NOMO-1 treated with dmso at 0.1 percent for 144 hours (cell line): ENCODE data around the gene C19orf73.
A peak's percentile ranks its signal among the peaks of the same experiment; 100 is the strongest.
"Not testable (repeated sequence)": the region's sequence is repeated elsewhere in the genome, so short reads cannot be mapped to it uniquely, and the experiment has no call there.

Experiments used
- DNase-seq: peaks from one replicate; lab custom pipeline; 2025; ENCODE audit not compliant: unreplicated experiment; lab: John Stamatoyannopoulos, UW

Gene C19orf73

DNA sequence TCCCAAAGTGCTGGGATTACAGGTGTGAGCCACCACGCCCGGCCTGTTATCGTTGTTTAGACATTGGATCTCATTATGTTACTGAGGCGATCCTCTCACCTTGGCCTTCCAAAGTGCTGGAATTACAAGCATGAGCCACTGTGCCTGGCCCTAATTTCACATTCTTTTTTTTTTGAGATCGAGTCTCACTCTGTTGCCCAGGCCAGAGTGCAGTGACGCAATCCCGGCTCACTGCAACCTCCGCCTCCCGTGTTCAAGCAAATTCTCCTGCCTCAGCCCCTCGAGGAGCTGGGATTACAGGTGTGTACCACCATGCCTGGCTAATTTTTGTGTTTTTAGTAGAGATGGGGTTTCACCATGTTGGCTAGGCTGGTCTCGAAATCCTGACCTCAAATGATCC lies 4.3 kb upstream of the C19orf73 start:
- not testable (repeated sequence) for DNase-seq

DNA sequence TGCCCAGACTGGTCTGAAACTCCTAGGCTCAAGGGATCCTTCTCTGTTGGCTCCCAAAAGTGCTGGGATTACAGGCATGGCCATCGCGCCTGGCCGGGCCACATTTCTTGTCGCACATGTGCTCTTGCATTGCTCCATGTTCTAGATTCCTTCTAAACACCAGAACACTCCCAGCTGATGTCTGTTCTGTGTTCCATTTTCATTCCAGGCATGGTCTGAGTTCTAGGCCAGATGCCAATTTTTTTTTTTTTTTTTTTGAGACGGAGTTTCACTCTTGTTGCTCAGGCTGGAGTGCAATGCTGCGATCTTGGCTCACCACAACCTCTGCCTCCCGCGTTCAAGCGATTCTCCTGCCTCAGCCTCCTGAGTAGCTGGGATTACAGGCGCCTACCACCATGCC lies 2.9 kb upstream of the C19orf73 start:
- not testable (repeated sequence) for DNase-seq

DNA sequence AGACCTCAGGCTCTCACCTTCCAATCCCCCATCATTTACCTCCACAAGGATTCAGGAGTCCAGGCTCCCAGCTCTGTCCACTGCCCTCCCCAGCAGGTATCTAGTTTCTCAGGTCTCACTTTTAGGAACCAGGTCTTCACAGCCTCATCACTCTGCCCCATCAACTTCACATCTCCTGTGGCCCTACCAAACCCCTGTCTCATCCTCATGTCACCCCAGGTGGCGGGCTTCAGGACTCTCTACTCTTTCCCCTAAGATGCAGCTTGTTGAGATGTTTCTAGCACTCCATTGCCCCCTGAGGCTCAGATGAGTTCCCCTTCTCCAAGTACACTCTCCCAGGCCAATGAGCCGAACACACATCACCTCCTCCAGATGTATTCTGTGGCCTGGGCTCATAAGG lies 1.9 kb upstream of the C19orf73 start:
- no peak for DNase-seq

DNA sequence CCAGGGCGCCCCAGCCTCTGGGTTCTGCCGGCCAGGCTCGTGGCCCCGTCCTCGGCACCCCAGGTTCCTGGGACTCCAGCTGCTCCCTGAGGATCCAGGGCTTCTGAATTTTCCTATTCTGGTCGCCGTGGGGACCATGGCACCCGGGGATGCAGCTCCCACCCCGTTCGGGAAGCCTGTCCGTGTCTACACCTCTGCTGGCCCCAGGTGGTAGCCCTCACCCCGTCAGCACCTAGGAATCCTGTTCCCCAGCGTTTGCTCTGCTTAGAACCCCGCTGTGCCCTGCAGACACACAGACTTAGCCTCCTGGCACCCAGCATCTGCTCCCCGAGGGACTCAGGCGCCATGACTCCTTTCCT lies 1.4 kb upstream of the C19orf73 start:
- DNase-seq, result no peak

GRCh38 chr19:49119411-49120324 lies 725 bp upstream of the C19orf73 start, which contains the start of gene PPFIA3:
Gene PPFIA3 (plus strand): TSS chr19:49119544. CDS start chr19:49127874, 8,330 bp downstream.
- DNase-seq, result no peak

DNA sequence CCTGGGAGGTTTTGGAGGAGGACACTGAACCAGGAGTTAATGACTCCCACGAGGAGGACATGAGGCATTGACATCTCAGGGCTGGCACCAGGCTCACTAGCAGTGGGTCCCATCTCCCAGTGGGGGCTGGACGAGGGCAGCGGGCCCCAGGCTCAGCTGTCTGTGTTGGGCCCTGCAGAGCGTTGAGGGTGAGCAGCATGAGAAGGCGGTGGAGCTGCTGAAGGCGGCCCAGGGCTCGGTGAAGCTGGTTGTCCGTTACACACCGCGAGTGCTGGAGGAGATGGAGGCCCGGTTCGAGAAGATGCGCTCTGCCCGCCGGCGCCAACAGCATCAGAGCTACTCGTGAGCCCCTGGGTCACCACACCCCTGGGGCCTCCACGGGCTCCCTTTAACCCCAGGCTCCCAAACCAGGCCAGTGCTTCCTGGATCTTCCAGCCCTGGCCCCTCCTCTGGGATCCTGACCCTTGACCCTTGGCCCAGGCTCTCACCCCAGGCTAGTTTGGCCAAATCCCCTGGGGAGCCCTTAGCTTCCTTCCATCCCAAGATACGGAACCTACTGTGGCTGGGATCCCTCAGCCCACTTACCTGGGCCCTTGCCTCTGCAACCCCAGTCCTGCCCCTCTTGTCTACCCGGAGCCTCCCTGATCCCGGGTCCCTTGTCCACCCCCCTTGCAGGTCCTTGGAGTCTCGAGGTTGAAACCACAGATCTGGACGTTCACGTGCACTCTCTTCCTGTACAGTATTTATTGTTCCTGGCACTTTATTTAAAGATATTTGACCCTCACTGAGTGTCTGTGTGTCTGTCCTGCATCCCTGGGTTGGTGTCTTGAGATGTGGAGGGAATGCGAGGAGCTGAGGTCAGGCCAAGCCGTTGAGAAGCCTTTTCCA lies 1.0 kb downstream of the C19orf73 start:
- no peak for DNase-seq

DNA sequence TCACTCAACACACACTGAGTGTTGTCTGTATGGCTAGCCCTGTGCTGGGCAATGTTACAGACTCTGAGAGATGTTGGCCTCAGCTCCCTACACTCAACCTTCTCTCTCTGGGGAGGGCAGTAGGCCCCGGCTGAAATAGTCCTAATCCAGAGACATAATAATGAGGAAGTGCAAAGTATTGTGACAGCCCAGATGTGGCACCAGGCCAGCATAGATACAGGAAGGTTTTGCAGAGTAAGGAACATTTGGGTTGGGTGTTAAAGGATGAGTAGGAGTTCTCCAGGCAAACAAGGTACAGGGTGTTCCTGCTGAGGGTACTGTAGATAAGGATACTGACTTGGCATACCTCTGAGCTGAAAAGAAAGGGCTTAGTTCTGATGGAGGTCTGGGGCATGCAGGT lies 2.4 kb downstream of the C19orf73 start:
- peak; percentile 53 for DNase-seq

GRCh38 chr19:49114630-49115363 lies 4.1 kb downstream of the C19orf73 start:
- no peak for DNase-seq

GRCh38 chr19:49113762-49114629 lies 4.9 kb downstream of the C19orf73 start, which contains the start of gene LIN7B:
Gene LIN7B (plus strand): TSS chr19:49114370. CDS start chr19:49114405, 35 bp downstream.
- peak; percentile 52 for DNase-seq

DNA sequence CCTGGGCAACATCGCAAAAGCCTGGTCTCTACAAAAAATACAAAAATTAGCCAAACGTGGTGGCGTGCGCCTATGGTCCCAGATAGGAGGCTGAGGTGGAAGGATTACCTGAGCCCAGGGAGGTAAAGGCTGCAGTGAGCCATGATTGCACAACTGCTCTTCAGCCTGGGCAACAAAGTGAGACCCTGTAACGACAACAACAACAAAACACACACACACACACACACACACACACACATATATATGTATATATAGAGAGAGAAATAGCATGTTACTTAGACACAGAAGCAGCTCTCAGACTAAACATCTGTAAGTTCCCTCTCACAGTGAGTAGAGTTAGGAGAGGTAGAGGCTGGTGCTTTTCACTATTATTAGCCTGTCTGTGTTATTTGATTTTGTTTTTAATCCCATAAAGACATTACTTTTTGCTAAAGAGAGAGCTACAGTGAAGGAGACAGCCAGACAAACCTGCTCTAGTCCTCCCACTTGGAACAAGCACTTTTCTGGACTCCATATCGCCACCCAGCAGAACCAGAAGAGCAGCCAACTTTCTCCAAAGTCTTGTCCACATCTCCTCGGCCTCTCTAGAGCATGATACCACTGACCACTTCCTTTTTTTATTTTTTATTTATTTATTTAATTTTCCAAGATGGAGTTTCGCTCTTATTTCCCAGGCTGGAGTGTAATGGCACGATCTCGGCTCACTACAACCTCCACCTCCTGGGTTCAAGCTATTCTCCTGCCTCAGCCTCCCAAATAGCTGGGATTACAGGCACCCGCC lies 7.5 kb downstream of the C19orf73 start:
- DNase-seq, result no peak

- DNase-seq, result no peak
These were observed 8.4 kb downstream of the C19orf73 start for GRCh38 chr19:49110567-49110966.

GRCh38 chr19:49109569-49110233 lies 9.2 kb downstream of the C19orf73 start:
- DNase-seq, result no peak

GRCh38 chr19:49109051-49109450 lies 9.9 kb downstream of the C19orf73 start:
- no peak for DNase-seq

GRCh38 chr19:49107625-49108459 lies 11.1 kb downstream of the C19orf73 start:
- DNase-seq, result no peak

- DNase-seq, result no peak
These were observed 12.3 kb downstream of the C19orf73 start for GRCh38 chr19:49106648-49107135.

- no peak for DNase-seq
These were observed 14.6 kb downstream of the C19orf73 start for GRCh38 chr19:49104229-49104864.
